ENCODE measurements around the gene PAX4. TPM values are rescaled to one million over a fixed set of nuclear protein-coding genes. Genes with fewer than 3 reads are reported as not detected.
A peak's percentile ranks its signal among the peaks of the same experiment; 100 is the strongest.

Gene PAX4
- total RNA-seq, 1 donor from 2014 or later = not detected

- peak in 1 of 2 donors; percentile 21 for DNase-seq (ENCODE audit: low read depth in 2 of 2)
Observed at GRCh38 chr7:127629268-127629854, 11.4 kb upstream of the PAX4 start.

DNA sequence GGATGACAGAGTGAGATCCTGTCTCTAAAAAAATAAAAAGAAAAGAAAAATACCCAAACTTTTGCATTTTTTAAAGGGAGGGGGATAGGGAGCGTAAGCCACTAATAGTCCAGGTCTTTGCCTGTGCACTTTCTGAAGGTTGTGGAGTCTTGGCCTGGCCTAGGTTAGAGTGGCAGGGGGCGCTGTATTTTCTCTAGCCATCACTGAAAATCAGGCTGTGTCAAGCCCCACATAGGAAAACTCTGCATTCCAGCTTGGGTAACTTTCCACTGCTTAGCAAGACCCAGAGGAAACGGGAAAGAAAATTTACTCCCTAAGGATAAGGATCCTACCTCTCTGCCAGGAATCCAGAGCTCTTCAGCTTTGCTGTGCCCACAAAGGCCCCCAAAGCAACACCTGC lies 10.5 kb upstream of the PAX4 start:
- DNase-seq (ENCODE audit: low read depth in 2 of 2) = no peak

GRCh38 chr7:127625331-127625730 lies 7.4 kb upstream of the PAX4 start:
- no peak for DNase-seq (ENCODE audit: low read depth in 2 of 2)

- no peak for DNase-seq (ENCODE audit: low read depth in 2 of 2)
Observed at GRCh38 chr7:127620406-127621233, 2.7 kb upstream of the PAX4 start.

- DNase-seq (ENCODE audit: low read depth in 2 of 2) = no peak
Observed at GRCh38 chr7:127619681-127620405, 1.9 kb upstream of the PAX4 start.

DNA sequence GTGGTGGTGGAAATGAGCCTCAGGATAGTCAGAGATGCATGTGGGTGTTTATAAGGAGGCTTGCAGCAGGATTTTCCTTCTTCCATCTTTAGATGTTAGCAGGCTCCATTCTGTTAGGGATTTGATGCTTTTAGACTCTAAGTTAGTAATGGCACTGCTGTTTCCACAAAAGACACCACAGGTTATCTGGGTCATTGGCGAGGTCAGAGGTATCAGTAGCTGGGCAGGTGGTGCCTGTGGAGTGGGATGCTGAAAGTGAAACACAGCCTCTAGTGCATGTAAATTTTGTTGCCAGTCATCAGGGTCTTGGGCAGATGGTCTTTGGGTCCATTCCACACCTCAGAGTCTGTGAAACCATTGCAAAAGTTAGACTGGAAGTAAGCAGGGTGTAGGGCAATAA lies 833 bp upstream of the PAX4 start:
- no peak for DNase-seq (ENCODE audit: low read depth in 2 of 2)

DNA sequence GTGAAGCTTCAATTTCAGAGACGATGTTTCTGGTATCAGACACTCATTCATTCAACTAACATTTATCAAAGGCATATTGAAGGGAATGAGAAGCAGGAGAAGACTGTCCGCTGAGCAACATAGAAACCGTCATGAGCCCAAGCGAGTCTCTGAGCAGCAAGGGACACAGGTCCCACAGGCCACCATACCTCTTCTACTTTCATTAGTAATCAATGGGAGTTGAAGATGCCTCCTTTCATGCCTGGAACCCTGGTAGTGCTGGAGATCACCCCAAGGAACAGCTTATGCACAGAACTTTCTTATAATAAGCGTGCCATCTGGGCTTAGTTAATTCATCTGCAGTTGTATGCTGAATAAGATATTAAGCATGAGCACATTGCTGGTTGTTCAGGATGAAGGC lies 1.2 kb downstream of the PAX4 start:
- DNase-seq (ENCODE audit: low read depth in 2 of 2) = no peak

GRCh38 chr7:127612263-127612662 lies 5.7 kb downstream of the PAX4 start:
- no peak for DNase-seq (ENCODE audit: low read depth in 2 of 2)

- no peak for DNase-seq (ENCODE audit: low read depth in 2 of 2)
Observed at GRCh38 chr7:127609297-127609696, 8.6 kb downstream of the PAX4 start.

- DNase-seq (ENCODE audit: low read depth in 2 of 2) = no peak
Observed at GRCh38 chr7:127608446-127608845, 9.5 kb downstream of the PAX4 start.

DNA sequence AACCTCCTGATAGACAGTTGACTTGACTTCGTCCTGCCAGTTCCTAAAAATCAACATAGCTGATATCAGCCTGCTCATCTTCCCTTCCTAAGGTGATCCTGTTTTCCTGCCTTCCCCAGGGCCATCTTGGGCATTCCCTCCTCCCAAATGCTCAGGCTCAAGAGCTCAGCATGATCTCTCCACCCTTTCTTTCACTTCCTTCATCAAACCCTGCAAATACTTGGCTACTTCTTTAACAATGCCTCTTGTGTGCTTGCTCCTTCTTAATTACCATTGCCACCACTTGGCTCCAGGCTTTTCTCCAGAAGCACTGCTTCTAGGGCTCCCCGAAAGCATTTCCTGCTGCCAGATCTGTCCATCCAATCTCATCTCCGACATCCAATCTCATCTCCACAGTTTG lies 17.1 kb downstream of the PAX4 start:
- DNase-seq (ENCODE audit: low read depth in 2 of 2) = no peak

GRCh38 chr7:127598318-127598717 lies 19.6 kb downstream of the PAX4 start:
- DNase-seq (ENCODE audit: low read depth in 2 of 2) = peak in 1 of 2 donors; percentile 19

DNA sequence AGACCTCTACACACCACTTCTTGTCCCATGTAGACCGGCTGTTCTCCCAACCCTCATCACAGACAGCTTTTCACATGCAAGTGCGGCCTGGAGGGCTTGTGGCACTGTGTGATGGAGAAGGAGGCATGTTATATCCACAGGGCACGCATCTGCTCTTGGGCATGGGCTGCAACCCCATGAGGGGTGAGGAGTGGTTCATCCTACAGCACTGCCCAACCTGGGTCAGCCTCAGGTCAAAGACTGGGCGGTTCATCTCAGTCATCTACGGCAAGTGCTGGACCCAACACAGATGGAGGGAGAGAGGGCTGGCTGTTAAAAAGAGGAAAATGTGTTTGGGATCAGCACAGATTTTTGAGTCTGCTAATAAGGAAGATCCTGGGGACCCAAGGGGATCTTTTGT lies 22.2 kb downstream of the PAX4 start:
- DNase-seq (ENCODE audit: low read depth in 2 of 2) = no peak

- no peak for DNase-seq (ENCODE audit: low read depth in 2 of 2)
Observed at GRCh38 chr7:127594490-127594889, 23.5 kb downstream of the PAX4 start.

DNA sequence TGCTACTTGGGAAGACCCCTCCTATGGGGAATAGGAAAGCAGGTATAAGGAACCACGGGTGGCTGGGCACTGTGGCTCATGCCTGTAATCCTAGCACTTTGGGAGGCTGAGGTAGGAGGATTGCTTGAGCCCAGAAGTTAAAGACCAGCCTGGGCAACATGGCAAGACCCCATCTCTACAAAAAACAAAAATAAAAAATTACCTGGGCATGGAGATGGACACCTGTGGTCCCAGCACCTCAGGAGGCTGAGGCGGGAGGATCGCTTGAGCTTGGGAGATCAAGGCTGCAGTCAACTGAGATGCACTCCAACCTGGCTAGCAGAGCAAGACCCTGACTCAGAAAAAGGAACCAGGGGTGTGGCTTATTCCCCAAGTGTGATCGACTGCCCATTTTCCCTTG lies 25.4 kb downstream of the PAX4 start:
- no peak for DNase-seq (ENCODE audit: low read depth in 2 of 2)

DNA sequence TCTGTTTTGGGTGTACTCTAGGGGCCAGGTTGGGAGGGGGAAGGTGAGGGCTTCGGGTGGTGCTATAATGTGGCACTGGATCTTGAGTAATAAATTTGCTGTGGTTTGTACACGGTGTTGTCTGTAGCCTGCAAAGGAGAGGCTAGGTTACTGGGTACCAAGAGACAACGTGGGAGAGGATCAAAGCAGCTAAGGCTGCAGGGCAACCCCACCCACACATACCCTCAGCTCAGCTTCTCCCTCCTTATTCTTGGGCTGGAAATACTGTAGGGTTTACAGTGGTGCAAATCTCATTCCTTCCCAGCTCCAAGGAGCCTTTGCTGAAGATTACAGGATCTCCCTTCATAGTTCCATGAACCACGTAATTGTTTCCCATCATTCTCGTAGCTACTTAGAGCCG lies 26.4 kb downstream of the PAX4 start:
- DNase-seq (ENCODE audit: low read depth in 2 of 2) = no peak

DNA sequence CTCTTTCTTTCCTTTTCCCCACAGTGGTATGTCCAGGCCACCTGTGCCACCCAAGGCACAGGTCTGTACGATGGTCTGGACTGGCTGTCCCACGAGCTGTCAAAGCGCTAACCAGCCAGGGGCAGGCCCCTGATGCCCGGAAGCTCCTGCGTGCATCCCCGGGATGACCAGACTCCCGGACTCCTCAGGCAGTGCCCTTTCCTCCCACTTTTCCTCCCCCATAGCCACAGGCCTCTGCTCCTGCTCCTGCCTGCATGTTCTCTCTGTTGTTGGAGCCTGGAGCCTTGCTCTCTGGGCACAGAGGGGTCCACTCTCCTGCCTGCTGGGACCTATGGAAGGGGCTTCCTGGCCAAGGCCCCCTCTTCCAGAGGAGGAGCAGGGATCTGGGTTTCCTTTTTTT lies 26.8 kb downstream of the PAX4 start:
- no peak for DNase-seq (ENCODE audit: low read depth in 2 of 2)

GRCh38 chr7:127589896-127590295 lies 28.0 kb downstream of the PAX4 start:
- no peak for DNase-seq (ENCODE audit: low read depth in 2 of 2)

- peak in 1 of 2 donors; percentile 59 for DNase-seq (ENCODE audit: low read depth in 2 of 2)
Observed at GRCh38 chr7:127588697-127589482, 29.1 kb downstream of the PAX4 start.

DNA sequence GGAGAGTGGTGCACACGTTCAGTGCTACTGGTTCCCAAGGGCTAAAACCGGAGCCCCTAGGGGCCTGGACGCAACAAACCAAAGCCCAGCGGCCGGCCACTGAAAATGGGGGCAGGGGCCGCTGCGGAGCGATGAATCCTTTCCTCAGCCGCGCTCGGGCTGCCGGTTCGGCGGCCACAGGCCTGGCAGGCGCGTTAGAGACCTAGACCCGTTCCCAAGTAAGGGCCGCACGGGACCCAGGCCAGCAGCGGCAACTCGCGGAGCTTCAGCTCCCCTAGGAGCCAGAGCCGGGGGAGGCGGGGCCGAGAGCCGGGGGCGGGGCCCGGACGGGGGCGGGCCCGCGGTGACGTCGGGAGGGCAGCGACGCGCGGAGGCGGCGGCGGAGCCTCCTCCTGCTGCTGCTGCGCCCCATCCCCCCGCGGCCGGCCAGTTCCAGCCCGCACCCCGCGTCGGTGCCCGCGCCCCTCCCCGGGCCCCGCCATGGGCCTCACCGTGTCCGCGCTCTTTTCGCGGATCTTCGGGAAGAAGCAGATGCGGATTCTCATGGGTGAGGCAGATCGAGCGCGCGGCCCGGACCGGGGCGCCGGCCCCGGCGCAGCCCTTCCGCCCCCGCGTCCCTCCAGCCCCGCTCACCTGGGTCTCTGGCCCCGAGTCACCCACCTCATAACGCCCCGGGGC lies 29.8 kb downstream of the PAX4 start, which contains the start of gene ARF5:
Gene ARF5 (plus strand): TSS at position 393 of the 678 bp plus-strand sequence. CDS start 88 bp downstream, at position 481.
- peak; percentile 42 to 87 for DNase-seq (ENCODE audit: low read depth in 2 of 2)

GRCh38 chr7:127587663-127588018 lies 30.3 kb downstream of the PAX4 start:
- no peak for DNase-seq (ENCODE audit: low read depth in 2 of 2)

All from dermis microvascular lymphatic vessel endothelial cell (primary cell).